HG03439 (cell line): ENCODE measurements around the gene MAP3K4.
"Not testable (repeated sequence)": the region's sequence is repeated elsewhere in the genome, so short reads cannot be mapped to it uniquely, and the experiment has no call there.

ENCODE experiments used
- ATAC-seq: cut with Tn5 transposase; IDR thresholded peaks from one replicate; pipeline ENCODE4 v1.9.1; 2021; ENCODE audit warnings: mild to moderate bottlenecking, moderate library complexity; ENCODE audit not compliant: unreplicated experiment

Gene MAP3K4

GRCh38 chr6:161115468-161115867 is 123.9 kb downstream of the MAP3K4 start:
- ATAC-seq: no peak

- no peak for ATAC-seq
Observed at GRCh38 chr6:161116554-161116953, 125.0 kb downstream of the MAP3K4 start.

- no peak for ATAC-seq
Observed at GRCh38 chr6:161117308-161117707, 125.7 kb downstream of the MAP3K4 start.

GRCh38 chr6:161117942-161118341 is 126.4 kb downstream of the MAP3K4 start:
- ATAC-seq: no peak

- ATAC-seq: not testable (repeated sequence)
Observed at GRCh38 chr6:161123319-161123718, 131.8 kb downstream of the MAP3K4 start.

GRCh38 chr6:161125591-161125990 is 134.0 kb downstream of the MAP3K4 start:
- ATAC-seq: no peak

- ATAC-seq: no peak
Observed at GRCh38 chr6:161127071-161127740, 135.6 kb downstream of the MAP3K4 start.

GRCh38 chr6:161128230-161128629 is 136.7 kb downstream of the MAP3K4 start:
- no peak for ATAC-seq

GRCh38 chr6:161128680-161129196 is 137.2 kb downstream of the MAP3K4 start:
- no peak for ATAC-seq

GRCh38 chr6:161130541-161130940 is 139.0 kb downstream of the MAP3K4 start:
- ATAC-seq: no peak

GRCh38 chr6:161130967-161131766 is 139.6 kb downstream of the MAP3K4 start:
- no peak for ATAC-seq

GRCh38 chr6:161132384-161132783 is 140.8 kb downstream of the MAP3K4 start:
- ATAC-seq: no peak

GRCh38 chr6:161133963-161134362 is 142.4 kb downstream of the MAP3K4 start:
- ATAC-seq: no peak

- no peak for ATAC-seq
Observed at GRCh38 chr6:161134550-161135298, 143.2 kb downstream of the MAP3K4 start.

- ATAC-seq: no peak
Observed at GRCh38 chr6:161135695-161136591, 144.4 kb downstream of the MAP3K4 start.

- no peak for ATAC-seq
Observed at GRCh38 chr6:161136655-161137054, 145.1 kb downstream of the MAP3K4 start.

GRCh38 chr6:161137320-161137719 is 145.8 kb downstream of the MAP3K4 start:
- no peak for ATAC-seq

- ATAC-seq: no peak
Observed at GRCh38 chr6:161137839-161138542, 146.4 kb downstream of the MAP3K4 start.

GRCh38 chr6:161138543-161139303 is 147.2 kb downstream of the MAP3K4 start:
- ATAC-seq: no peak
